Measurements from ENCODE around the gene NPC1L1.

NPC1L1 gene

GRCh38 chr7:44473295-44473694 is 67.8 kb downstream of the NPC1L1 start:
- Histone ChIP-seq H3K4me3 (IDR thresholded peaks at IDR 0.05; ENCODE audit: insufficient read depth, low read depth, low read length) (no peak overlapping the region), H3K9ac (no peak overlapping the region), H3K4me1 (ENCODE audit: low read depth, poor library complexity, severe bottlenecking) (peaks cover 36% of the 10 kb centered on the region), H3K27ac (no peak overlapping the region), H3K36me3 (ENCODE audit: insufficient read depth) (no peaks in the 10 kb centered on the region; the same call in 1 of the 2 replicates), H2AFZ (ENCODE audit: low read depth) (no peak overlapping the region), H4K20me1 (ENCODE audit: insufficient read depth) (no peaks in the 10 kb centered on the region; the same call in 1 of the 2 replicates), H3K4me2 (no peak overlapping the region), H3K27me3 (ENCODE audit: insufficient read depth, low read depth) (no peaks in the 10 kb centered on the region), H3K79me2 (ENCODE audit: insufficient read depth, low read depth) (peaks cover 13% of the 10 kb centered on the region; the same call in 1 of the 2 replicates)
- TF ChIP-seq, protein P1, sequence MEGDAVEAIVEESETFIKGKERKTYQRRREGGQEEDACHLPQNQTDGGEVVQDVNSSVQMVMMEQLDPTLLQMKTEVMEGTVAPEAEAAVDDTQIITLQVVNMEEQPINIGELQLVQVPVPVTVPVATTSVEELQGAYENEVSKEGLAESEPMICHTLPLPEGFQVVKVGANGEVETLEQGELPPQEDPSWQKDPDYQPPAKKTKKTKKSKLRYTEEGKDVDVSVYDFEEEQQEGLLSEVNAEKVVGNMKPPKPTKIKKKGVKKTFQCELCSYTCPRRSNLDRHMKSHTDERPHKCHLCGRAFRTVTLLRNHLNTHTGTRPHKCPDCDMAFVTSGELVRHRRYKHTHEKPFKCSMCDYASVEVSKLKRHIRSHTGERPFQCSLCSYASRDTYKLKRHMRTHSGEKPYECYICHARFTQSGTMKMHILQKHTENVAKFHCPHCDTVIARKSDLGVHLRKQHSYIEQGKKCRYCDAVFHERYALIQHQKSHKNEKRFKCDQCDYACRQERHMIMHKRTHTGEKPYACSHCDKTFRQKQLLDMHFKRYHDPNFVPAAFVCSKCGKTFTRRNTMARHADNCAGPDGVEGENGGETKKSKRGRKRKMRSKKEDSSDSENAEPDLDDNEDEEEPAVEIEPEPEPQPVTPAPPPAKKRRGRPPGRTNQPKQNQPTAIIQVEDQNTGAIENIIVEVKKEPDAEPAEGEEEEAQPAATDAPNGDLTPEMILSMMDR (conservative IDR thresholded peaks at IDR 0.05; ENCODE audit: low read depth, low read length): no peak

GRCh38 chr7:44472843-44473242 is 68.3 kb downstream of the NPC1L1 start:
- H3K27me3 ChIP-seq (ENCODE audit: insufficient read depth, low read depth): no peaks in the 10 kb centered on the region
- H3K27ac ChIP-seq: no peak overlapping the region
- H3K36me3 ChIP-seq (ENCODE audit: insufficient read depth): peaks cover 3% of the 10 kb centered on the region; the same call in 1 of the 2 replicates
- H2AFZ ChIP-seq (ENCODE audit: low read depth): no peak overlapping the region
- H3K9ac ChIP-seq: no peak overlapping the region
- no peak overlapping the region for H3K4me2 ChIP-seq
- H4K20me1 ChIP-seq (ENCODE audit: insufficient read depth): no peaks in the 10 kb centered on the region; the same call in 1 of the 2 replicates
- H3K4me3 ChIP-seq (IDR thresholded peaks at IDR 0.05; ENCODE audit: insufficient read depth, low read depth, low read length): no peak overlapping the region
- H3K79me2 ChIP-seq (ENCODE audit: insufficient read depth, low read depth): peaks cover 13% of the 10 kb centered on the region; the same call in 1 of the 2 replicates
- H3K4me1 ChIP-seq (ENCODE audit: low read depth, poor library complexity, severe bottlenecking): peaks cover 33% of the 10 kb centered on the region
- TF ChIP-seq, protein P1 (conservative IDR thresholded peaks at IDR 0.05; ENCODE audit: low read depth, low read length): no peak

GRCh38 chr7:44471850-44472249 is 69.3 kb downstream of the NPC1L1 start:
- H3K27me3 ChIP-seq (ENCODE audit: insufficient read depth, low read depth): no peaks in the 10 kb centered on the region
- TF ChIP-seq, protein P1 (conservative IDR thresholded peaks at IDR 0.05; ENCODE audit: low read depth, low read length): no peak
- H2AFZ ChIP-seq (ENCODE audit: low read depth): no peak overlapping the region
- H3K4me3 ChIP-seq (IDR thresholded peaks at IDR 0.05; ENCODE audit: insufficient read depth, low read depth, low read length): no peak overlapping the region
- H3K4me2 ChIP-seq: no peak overlapping the region
- H3K36me3 ChIP-seq (ENCODE audit: insufficient read depth): peaks cover 6% of the 10 kb centered on the region; the same call in 1 of the 2 replicates
- H3K9ac ChIP-seq: no peak overlapping the region
- no peaks in the 10 kb centered on the region for H4K20me1 ChIP-seq (ENCODE audit: insufficient read depth)
- peaks cover 28% of the 10 kb centered on the region for H3K4me1 ChIP-seq (ENCODE audit: low read depth, poor library complexity, severe bottlenecking)
- H3K79me2 ChIP-seq (ENCODE audit: insufficient read depth, low read depth): peaks cover 17% of the 10 kb centered on the region; the same call in 1 of the 2 replicates
- H3K27ac ChIP-seq: no peak overlapping the region

GRCh38 chr7:44471436-44471835 is 69.7 kb downstream of the NPC1L1 start:
- no peak overlapping the region for H3K4me3 ChIP-seq (IDR thresholded peaks at IDR 0.05; ENCODE audit: insufficient read depth, low read depth, low read length)
- H3K9ac ChIP-seq: no peak overlapping the region
- H3K79me2 ChIP-seq (ENCODE audit: insufficient read depth, low read depth): peaks cover 17% of the 10 kb centered on the region; the same call in 1 of the 2 replicates
- H3K27me3 ChIP-seq (ENCODE audit: insufficient read depth, low read depth): no peaks in the 10 kb centered on the region
- TF ChIP-seq, protein P1 (conservative IDR thresholded peaks at IDR 0.05; ENCODE audit: low read depth, low read length): no peak
- peaks cover 6% of the 10 kb centered on the region; the same call in 1 of the 2 replicates for H3K36me3 ChIP-seq (ENCODE audit: insufficient read depth)
- peaks cover 28% of the 10 kb centered on the region for H3K4me1 ChIP-seq (ENCODE audit: low read depth, poor library complexity, severe bottlenecking)
- no peak overlapping the region for H2AFZ ChIP-seq (ENCODE audit: low read depth)
- H4K20me1 ChIP-seq (ENCODE audit: insufficient read depth): no peaks in the 10 kb centered on the region
- H3K27ac ChIP-seq: no peak overlapping the region
- H3K4me2 ChIP-seq: no peak overlapping the region
